Measurements from ENCODE around the gene MYRIP. TPM values are rescaled to one million over a fixed set of nuclear protein-coding genes. Genes with fewer than 3 reads are reported as not detected.
"Not testable (repeated sequence)": the region's sequence is repeated elsewhere in the genome, so short reads cannot be mapped to it uniquely, and the experiment has no call there.

The MYRIP gene
- total and polyA plus RNA-seq, 12 donors = 0.24 to 4.8 (median 1.4) TPM

DNA sequence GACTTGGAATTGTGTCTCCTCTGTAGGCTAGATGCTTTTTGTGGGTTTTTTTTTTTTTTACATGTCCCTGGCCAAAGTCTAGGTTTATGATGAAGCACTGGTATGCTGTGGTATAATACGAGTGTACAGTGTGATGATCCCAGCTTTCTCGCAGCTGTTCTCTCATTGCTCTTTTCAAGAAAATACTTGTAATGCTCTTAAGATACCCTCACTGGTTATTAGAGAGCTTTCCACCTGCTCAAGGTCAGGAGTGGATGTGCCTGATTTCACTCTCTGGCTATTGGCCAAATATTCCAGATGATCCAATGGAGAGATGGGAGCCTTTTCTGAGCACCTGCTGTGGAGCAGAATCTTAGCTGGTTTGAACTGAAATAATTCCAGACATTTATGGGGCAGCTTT is 215.1 kb downstream of the MYRIP start:
- Histone ChIP-seq H3K36me3 (replicated peaks in 1 of 2) (no peaks in the 10 kb centered on the region), H3K9me3 (replicated peaks in 1 of 3) (peaks cover 0 to 9% (median 0%) of the 10 kb centered on the region in 3 donors), H3K27me3 (no peaks in the 10 kb centered on the region), H3K4me3 (no peak overlapping the region), H3K27ac (no peak overlapping the region), H3K4me1 (replicated peaks in 1 of 2) (peaks cover 0 to 3% of the 10 kb centered on the region in 2 donors)
- no peak for TF ChIP-seq POLR2A (IDR thresholded peaks at IDR 0.05)
- TF ChIP-seq, protein P1, sequence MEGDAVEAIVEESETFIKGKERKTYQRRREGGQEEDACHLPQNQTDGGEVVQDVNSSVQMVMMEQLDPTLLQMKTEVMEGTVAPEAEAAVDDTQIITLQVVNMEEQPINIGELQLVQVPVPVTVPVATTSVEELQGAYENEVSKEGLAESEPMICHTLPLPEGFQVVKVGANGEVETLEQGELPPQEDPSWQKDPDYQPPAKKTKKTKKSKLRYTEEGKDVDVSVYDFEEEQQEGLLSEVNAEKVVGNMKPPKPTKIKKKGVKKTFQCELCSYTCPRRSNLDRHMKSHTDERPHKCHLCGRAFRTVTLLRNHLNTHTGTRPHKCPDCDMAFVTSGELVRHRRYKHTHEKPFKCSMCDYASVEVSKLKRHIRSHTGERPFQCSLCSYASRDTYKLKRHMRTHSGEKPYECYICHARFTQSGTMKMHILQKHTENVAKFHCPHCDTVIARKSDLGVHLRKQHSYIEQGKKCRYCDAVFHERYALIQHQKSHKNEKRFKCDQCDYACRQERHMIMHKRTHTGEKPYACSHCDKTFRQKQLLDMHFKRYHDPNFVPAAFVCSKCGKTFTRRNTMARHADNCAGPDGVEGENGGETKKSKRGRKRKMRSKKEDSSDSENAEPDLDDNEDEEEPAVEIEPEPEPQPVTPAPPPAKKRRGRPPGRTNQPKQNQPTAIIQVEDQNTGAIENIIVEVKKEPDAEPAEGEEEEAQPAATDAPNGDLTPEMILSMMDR (IDR thresholded peaks at IDR 0.05) = no peak
- intact Hi-C loops (cut with DNase I) = no loop called here
- WGBS, 4 donors = 58 to 90% (median 87%) methylated on average over 2 of the region's 2 CpGs
- DNase-seq = no peak

DNA sequence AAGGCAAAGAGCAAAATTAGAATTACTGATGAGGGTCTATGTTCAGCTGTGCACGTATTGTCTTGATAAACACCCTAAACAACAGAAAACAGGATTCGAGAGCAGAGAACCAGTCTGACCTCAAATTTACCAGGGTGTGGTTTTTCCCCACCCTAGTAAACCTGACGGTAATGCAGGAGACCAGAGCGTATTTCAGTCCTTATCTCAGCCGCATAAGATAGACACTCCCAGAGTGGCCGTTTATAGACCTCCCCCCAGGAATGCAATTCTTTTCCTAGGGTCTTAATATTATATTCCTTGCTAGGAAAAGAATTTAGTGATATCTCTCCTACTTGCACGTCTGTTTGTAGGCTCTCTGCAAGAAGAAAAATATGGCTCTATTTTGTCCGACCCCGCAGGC is 216.5 kb downstream of the MYRIP start:
- H3K36me3 ChIP-seq (replicated peaks in 1 of 2); H3K27ac ChIP-seq; H3K27me3 ChIP-seq; intact Hi-C loops (cut with DNase I); DNase-seq; H3K9me3 ChIP-seq (replicated peaks in 1 of 3); H3K4me1 ChIP-seq (replicated peaks in 1 of 2); H3K4me3 ChIP-seq: not testable (repeated sequence)
- 88 to 91% (median 89%) methylated on average over 9 of the region's 9 CpGs for WGBS, 4 donors

DNA sequence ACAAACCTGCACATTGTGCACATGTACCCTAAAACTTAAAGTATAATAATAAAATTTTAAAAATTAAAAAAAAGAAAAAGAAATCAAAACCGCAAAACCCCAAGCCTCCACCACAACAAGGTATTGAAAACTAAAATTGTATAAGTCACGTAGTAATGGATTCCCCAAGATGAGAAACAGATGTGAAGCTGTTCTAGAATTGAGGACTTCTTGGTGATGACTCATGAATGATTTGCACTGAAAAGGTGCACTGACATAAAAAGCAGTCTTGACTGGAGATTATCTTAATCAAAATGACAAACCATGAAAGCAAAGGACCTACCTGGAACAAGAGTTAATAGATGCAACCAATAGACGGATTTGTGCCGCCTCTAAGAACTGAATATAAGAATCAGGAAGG is 225.8 kb downstream of the MYRIP start:
- Histone ChIP-seq H3K4me3 (no peak overlapping the region), H3K4me1 (replicated peaks in 1 of 2) (no peaks in the 10 kb centered on the region), H3K27me3 (no peaks in the 10 kb centered on the region), H3K27ac (no peak overlapping the region), H3K36me3 (replicated peaks in 1 of 2) (no peaks in the 10 kb centered on the region), H3K9me3 (replicated peaks in 1 of 3) (no peaks in the 10 kb centered on the region)
- 89 to 93% (median 91%) methylated on average over 4 of the region's 4 CpGs for WGBS, 4 donors
- TF ChIP-seq, protein P1 (IDR thresholded peaks at IDR 0.05) = no peak
- TF ChIP-seq POLR2A (IDR thresholded peaks at IDR 0.05) = no peak
- intact Hi-C loops (cut with DNase I) = no loop called here
- DNase-seq = no peak

DNA sequence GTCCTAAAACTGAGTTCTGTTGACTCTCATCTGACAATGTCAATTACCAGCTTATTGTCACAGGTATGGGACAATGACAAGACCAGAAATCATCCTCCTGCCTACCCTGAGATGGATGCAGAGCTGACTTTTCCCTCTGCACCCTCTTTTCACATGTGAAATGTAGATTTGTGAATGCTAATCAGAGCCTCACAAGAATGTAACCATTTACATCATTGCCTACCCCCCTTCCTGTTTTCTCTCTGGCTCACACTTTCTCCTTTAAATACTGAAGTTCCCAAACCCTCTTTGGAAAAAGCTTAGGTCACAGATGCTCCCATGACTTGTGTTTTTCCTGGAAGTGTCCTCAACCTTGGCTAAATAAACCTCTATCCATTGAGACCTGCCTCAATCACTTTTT is 228.2 kb downstream of the MYRIP start:
- no peaks in the 10 kb centered on the region for H3K27me3 ChIP-seq
- DNase-seq = no peak

More for the DNA sequence above, 228.2 kb downstream of the MYRIP start:
- Histone ChIP-seq H3K4me3 (no peak overlapping the region), H3K27ac (no peak overlapping the region), H3K9me3 (replicated peaks in 1 of 3) (no peaks in the 10 kb centered on the region), H3K4me1 (replicated peaks in 1 of 2) (no peaks in the 10 kb centered on the region), H3K36me3 (replicated peaks in 1 of 2) (no peaks in the 10 kb centered on the region)
- intact Hi-C loops (cut with DNase I) = no loop called here
- TF ChIP-seq, protein P1 (IDR thresholded peaks at IDR 0.05) = no peak
- TF ChIP-seq POLR2A (IDR thresholded peaks at IDR 0.05) = no peak

Measured in adrenal gland (tissue), 12 donors.